Liver (tissue), 9 donors: ENCODE results near the gene SCN2A. TPM values are rescaled to one million over a fixed set of nuclear protein-coding genes. Genes with fewer than 3 reads are reported as not detected.

Experiments used
- DNase-seq: peaks from one replicate; pipeline ENCODE4 v3.0.0-alpha.2; 2017; ENCODE audit warnings: low spot score
- H3K27ac ChIP-seq, 2 donors: one replicate each; pipeline ENCODE4 v1.7.0; 2013; ENCODE audit warnings: inconsistent platforms in 2 of 2, low read length in 2 of 2, control low read depth in 1 of 2, low read depth in 1 of 2, mild to moderate bottlenecking in 1 of 2
- H3K27me3 ChIP-seq, 4 donors: one replicate each; pipeline versions ENCODE4 v1.6.1 to v1.7.0; 2013; ENCODE audit warnings: low read length in 3 of 4, inconsistent platforms in 1 of 4, mild to moderate bottlenecking in 1 of 4, moderate library complexity in 1 of 4; ENCODE audit not compliant: control insufficient read depth in 4 of 4, insufficient read depth in 4 of 4
- H3K36me3 ChIP-seq, 4 donors: one replicate each; pipeline versions ENCODE4 v1.6.1 to v1.7.0; 2013; ENCODE audit warnings: low read length in 3 of 4, mild to moderate bottlenecking in 3 of 4, low read depth in 1 of 4, moderate library complexity in 1 of 4; ENCODE audit not compliant: control insufficient read depth in 4 of 4, insufficient read depth in 3 of 4
- H3K4me1 ChIP-seq, 4 donors: one replicate each; pipeline versions ENCODE4 v1.6.1 to v1.7.0; 2013; ENCODE audit warnings: low read length in 3 of 4, mild to moderate bottlenecking in 3 of 4, moderate library complexity in 1 of 4; ENCODE audit not compliant: control insufficient read depth in 4 of 4, insufficient read depth in 4 of 4
- H3K4me3 ChIP-seq, 3 donors: one replicate each; pipeline versions ENCODE4 v1.6.1 to v1.7.0; 2013; ENCODE audit warnings: low read length in 3 of 3, control low read depth in 1 of 3, low read depth in 1 of 3, mild to moderate bottlenecking in 1 of 3
- H3K9ac ChIP-seq, 2 donors: one replicate each; pipeline ENCODE4 v1.7.0; 2013; ENCODE audit warnings: low read length in 2 of 2, mild to moderate bottlenecking in 2 of 2, moderate library complexity in 2 of 2, control low read depth in 1 of 2, low read depth in 1 of 2
- H3K9me3 ChIP-seq, 4 donors: one replicate each; pipeline versions ENCODE4 v1.6.1 to v1.7.0; 2013; ENCODE audit warnings: low read length in 3 of 4; ENCODE audit not compliant: control insufficient read depth in 4 of 4
- EGR1 ChIP-seq, 2 donors: IDR thresholded peaks; 2 replicates each; pipeline ENCODE4 v1.6.1; 2016 to 2018; ENCODE audit warnings: antibody characterized with exemption in 2 of 2, low read depth in 2 of 2
- FOXA1 ChIP-seq: IDR thresholded peaks from 2 replicates; pipeline ENCODE4 v1.6.1; 2016; ENCODE audit warnings: antibody characterized with exemption
- FOXA2 ChIP-seq: IDR thresholded peaks from 2 replicates; pipeline ENCODE4 v1.6.1; 2016; ENCODE audit warnings: antibody characterized with exemption
- GABPA ChIP-seq, 2 donors: IDR thresholded peaks in 1 of 2; conservative IDR thresholded peaks in 1 of 2; 2 replicates each; pipeline ENCODE4 v1.6.1; 2016; ENCODE audit warnings: antibody characterized with exemption in 2 of 2, mild to moderate bottlenecking in 1 of 2, moderate library complexity in 1 of 2
- HNF4A ChIP-seq, 2 donors: conservative IDR thresholded peaks; 2 replicates each; pipeline ENCODE4 v1.6.1; 2016; ENCODE audit warnings: antibody characterized with exemption in 2 of 2, mild to moderate bottlenecking in 2 of 2
- HNF4G ChIP-seq: IDR thresholded peaks from 2 replicates; pipeline ENCODE4 v1.6.1; 2016; ENCODE audit warnings: antibody characterized with exemption
- JUND ChIP-seq, 2 donors: IDR thresholded peaks; 2 replicates each; pipeline ENCODE4 v1.6.1; 2016; ENCODE audit warnings: antibody characterized with exemption in 2 of 2
- NR2F2 ChIP-seq: IDR thresholded peaks from 2 replicates; pipeline ENCODE4 v1.6.1; 2016; ENCODE audit warnings: antibody characterized with exemption
- RAD21 ChIP-seq, 2 donors: IDR thresholded peaks; 2 replicates each; pipeline ENCODE4 v1.6.1; 2016; ENCODE audit warnings: antibody characterized with exemption in 2 of 2, mild to moderate bottlenecking in 2 of 2
- RXRA ChIP-seq, 2 donors: IDR thresholded peaks; 2 replicates each; pipeline ENCODE4 v1.6.1; 2017 to 2018; ENCODE audit warnings: antibody characterized with exemption in 2 of 2, mild to moderate bottlenecking in 1 of 2
- SP1 ChIP-seq: IDR thresholded peaks from 2 replicates; pipeline ENCODE4 v1.6.1; 2018; ENCODE audit warnings: antibody characterized with exemption, mild to moderate bottlenecking
- TAF1 ChIP-seq: conservative IDR thresholded peaks from 2 replicates; pipeline ENCODE4 v1.6.1; 2016; ENCODE audit warnings: antibody characterized with exemption, mild to moderate bottlenecking
- YY1 ChIP-seq: IDR thresholded peaks from 2 replicates; pipeline ENCODE4 v1.6.1; 2016; ENCODE audit warnings: antibody characterized with exemption, mild to moderate bottlenecking
- WGBS: extraction: QIAGEN DNeasy Blood & Tissue Kit; methylation state at CpG from one replicate; pipeline ENCODE4 v1.1.7; 2013; 5-methylcytosine and 5-hydroxymethylcytosine counted together
- polyA plus RNA-seq, 2 donors: library from polyadenylated mRNA; stranded (reverse) in 1 of 2; unstranded in 1 of 2; fragments of 200-250 nt in 1 of 2; fragments of >200 nt in 1 of 2; fragmentation: Nextera tagmentation in 1 of 2; extraction: Ambion mirVana in 1 of 2; gene quantifications; one replicate each; pipeline versions ENCODE4 v1.2.1 to v1.2.3, GENCODE V29; 2013 to 2015
- total RNA-seq, 2 donors: library from RNA; depleted of rRNA; stranded (reverse); fragments of >200 nt; gene quantifications; one replicate each; pipeline ENCODE4 v1.2.3, GENCODE V29; 2014
- TF ChIP-seq, protein P1 (sequence below): fragments of 150-350 bp; IDR thresholded peaks from 2 replicates; pipeline ENCODE4 v1.5.1; 2017; ENCODE audit warnings: improper control_type of control experiment, low read depth, low read length; ENCODE audit not compliant: missing input control
- TF ChIP-seq, protein P2 (sequence below): IDR thresholded peaks from 2 replicates; pipeline ENCODE4 v1.6.1; 2016; ENCODE audit warnings: antibody characterized with exemption
- TF ChIP-seq, protein P3 (sequence below): IDR thresholded peaks from 2 replicates; pipeline ENCODE4 v1.6.1; 2016; ENCODE audit warnings: antibody characterized with exemption
- TF ChIP-seq, protein P4 (sequence below): IDR thresholded peaks from 2 replicates; pipeline ENCODE4 v1.6.1; 2016; ENCODE audit warnings: antibody characterized with exemption, mild to moderate bottlenecking
- TF ChIP-seq, protein P5 (sequence below): IDR thresholded peaks from 2 replicates; pipeline ENCODE4 v1.6.1; 2016; ENCODE audit warnings: antibody characterized with exemption
- donor health status: healthy.
- donor health status: healthy.
- donor health status: healthy.
- donor health status: healthy.
- donor health status: healthy.

The SCN2A gene
- total and polyA plus RNA-seq, 4 donors, result 0.01 to 0.33 (median 0.05) TPM

DNA sequence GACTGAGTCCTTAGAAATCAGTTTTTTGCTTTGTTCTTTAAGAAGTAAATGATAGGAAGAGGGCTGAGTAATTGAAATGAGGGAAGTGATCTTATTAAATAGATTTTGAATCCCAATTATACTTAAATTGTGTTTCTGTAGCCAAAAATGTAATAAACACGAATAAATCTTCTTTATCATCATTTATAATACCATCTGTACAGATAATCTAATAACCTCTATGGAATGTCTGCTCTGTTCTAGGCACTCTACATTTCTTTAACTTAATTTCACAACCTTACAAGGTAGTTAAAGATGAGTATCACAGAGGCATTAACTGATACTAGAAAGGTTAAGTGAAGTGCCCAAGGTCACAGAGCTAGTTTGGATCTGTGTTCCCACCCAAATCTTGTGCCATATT, 14.3 kb upstream of the SCN2A start:
- H3K27ac ChIP-seq, result no peak overlapping the region
- H3K36me3 ChIP-seq, result no peaks in the 10 kb centered on the region

DNA sequence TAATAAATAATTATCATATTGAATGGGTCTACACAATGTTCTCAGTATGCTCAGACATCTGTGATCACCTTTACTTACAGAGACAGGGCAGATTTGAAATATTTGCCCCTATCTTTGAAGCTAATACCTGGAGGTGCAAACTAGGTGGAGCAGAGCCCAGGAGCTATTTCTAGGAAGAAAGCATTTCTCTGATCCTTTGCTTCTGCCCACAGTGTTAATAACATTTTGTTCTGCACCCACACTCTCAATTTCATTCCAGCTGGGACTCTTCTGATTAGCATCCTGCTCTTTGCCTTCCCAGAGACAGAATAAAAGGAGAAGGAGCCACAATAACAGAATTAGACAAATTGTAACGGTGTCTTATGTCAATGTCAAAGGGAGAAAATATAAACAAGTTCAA, 11.6 kb upstream of the SCN2A start:
- H3K9me3 ChIP-seq, result no peaks in the 10 kb centered on the region
- H3K36me3 ChIP-seq, result no peaks in the 10 kb centered on the region
- H3K4me3 ChIP-seq, result no peak overlapping the region
- 78% methylated on average over 1 of the region's 1 CpG for WGBS
- H3K27me3 ChIP-seq, result no peaks in the 10 kb centered on the region
- no peak overlapping the region for H3K9ac ChIP-seq
- H3K27ac ChIP-seq, result no peak overlapping the region
- no peak for DNase-seq
- no peaks in the 10 kb centered on the region for H3K4me1 ChIP-seq
- TF ChIP-seq YY1 (no peak), JUND (IDR thresholded peaks at IDR 0.05) (no peak), TAF1 (no peak), NR2F2 (no peak), HNF4G (no peak), EGR1 (IDR thresholded peaks at IDR 0.05; ENCODE audit: low read depth in 2 of 2) (no peak), RXRA (IDR thresholded peaks at IDR 0.05) (no peak), GABPA (IDR thresholded peaks at IDR 0.05 in 1 of 2, conservative IDR thresholded peaks at IDR 0.05 in 1 of 2) (no peak), HNF4A (conservative IDR thresholded peaks at IDR 0.05) (no peak), FOXA2 (no peak), RAD21 (IDR thresholded peaks at IDR 0.05) (no peak)
- TF ChIP-seq, protein P1, sequence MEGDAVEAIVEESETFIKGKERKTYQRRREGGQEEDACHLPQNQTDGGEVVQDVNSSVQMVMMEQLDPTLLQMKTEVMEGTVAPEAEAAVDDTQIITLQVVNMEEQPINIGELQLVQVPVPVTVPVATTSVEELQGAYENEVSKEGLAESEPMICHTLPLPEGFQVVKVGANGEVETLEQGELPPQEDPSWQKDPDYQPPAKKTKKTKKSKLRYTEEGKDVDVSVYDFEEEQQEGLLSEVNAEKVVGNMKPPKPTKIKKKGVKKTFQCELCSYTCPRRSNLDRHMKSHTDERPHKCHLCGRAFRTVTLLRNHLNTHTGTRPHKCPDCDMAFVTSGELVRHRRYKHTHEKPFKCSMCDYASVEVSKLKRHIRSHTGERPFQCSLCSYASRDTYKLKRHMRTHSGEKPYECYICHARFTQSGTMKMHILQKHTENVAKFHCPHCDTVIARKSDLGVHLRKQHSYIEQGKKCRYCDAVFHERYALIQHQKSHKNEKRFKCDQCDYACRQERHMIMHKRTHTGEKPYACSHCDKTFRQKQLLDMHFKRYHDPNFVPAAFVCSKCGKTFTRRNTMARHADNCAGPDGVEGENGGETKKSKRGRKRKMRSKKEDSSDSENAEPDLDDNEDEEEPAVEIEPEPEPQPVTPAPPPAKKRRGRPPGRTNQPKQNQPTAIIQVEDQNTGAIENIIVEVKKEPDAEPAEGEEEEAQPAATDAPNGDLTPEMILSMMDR, result no peak
- TF ChIP-seq, protein P2, sequence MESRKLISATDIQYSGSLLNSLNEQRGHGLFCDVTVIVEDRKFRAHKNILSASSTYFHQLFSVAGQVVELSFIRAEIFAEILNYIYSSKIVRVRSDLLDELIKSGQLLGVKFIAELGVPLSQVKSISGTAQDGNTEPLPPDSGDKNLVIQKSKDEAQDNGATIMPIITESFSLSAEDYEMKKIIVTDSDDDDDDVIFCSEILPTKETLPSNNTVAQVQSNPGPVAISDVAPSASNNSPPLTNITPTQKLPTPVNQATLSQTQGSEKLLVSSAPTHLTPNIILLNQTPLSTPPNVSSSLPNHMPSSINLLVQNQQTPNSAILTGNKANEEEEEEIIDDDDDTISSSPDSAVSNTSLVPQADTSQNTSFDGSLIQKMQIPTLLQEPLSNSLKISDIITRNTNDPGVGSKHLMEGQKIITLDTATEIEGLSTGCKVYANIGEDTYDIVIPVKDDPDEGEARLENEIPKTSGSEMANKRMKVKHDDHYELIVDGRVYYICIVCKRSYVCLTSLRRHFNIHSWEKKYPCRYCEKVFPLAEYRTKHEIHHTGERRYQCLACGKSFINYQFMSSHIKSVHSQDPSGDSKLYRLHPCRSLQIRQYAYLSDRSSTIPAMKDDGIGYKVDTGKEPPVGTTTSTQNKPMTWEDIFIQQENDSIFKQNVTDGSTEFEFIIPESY, result no peak
- TF ChIP-seq, protein P3, sequence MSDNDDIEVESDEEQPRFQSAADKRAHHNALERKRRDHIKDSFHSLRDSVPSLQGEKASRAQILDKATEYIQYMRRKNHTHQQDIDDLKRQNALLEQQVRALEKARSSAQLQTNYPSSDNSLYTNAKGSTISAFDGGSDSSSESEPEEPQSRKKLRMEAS, result no peak
- TF ChIP-seq, protein P4, sequence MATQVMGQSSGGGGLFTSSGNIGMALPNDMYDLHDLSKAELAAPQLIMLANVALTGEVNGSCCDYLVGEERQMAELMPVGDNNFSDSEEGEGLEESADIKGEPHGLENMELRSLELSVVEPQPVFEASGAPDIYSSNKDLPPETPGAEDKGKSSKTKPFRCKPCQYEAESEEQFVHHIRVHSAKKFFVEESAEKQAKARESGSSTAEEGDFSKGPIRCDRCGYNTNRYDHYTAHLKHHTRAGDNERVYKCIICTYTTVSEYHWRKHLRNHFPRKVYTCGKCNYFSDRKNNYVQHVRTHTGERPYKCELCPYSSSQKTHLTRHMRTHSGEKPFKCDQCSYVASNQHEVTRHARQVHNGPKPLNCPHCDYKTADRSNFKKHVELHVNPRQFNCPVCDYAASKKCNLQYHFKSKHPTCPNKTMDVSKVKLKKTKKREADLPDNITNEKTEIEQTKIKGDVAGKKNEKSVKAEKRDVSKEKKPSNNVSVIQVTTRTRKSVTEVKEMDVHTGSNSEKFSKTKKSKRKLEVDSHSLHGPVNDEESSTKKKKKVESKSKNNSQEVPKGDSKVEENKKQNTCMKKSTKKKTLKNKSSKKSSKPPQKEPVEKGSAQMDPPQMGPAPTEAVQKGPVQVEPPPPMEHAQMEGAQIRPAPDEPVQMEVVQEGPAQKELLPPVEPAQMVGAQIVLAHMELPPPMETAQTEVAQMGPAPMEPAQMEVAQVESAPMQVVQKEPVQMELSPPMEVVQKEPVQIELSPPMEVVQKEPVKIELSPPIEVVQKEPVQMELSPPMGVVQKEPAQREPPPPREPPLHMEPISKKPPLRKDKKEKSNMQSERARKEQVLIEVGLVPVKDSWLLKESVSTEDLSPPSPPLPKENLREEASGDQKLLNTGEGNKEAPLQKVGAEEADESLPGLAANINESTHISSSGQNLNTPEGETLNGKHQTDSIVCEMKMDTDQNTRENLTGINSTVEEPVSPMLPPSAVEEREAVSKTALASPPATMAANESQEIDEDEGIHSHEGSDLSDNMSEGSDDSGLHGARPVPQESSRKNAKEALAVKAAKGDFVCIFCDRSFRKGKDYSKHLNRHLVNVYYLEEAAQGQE, result no peak
- TF ChIP-seq, protein P5, sequence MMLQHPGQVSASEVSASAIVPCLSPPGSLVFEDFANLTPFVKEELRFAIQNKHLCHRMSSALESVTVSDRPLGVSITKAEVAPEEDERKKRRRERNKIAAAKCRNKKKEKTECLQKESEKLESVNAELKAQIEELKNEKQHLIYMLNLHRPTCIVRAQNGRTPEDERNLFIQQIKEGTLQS, result no peak

More for the DNA sequence above, 14.3 kb upstream of the SCN2A start:
- no peaks in the 10 kb centered on the region for H3K4me1 ChIP-seq
- no peak for TF ChIP-seq YY1
- no peak for TF ChIP-seq GABPA (IDR thresholded peaks at IDR 0.05 in 1 of 2, conservative IDR thresholded peaks at IDR 0.05 in 1 of 2)
- TF ChIP-seq TAF1, result no peak
- no peak for TF ChIP-seq FOXA2
- TF ChIP-seq SP1, result no peak
- TF ChIP-seq, protein P2, result no peak
- no peak for TF ChIP-seq FOXA1
- TF ChIP-seq, protein P1, result no peak
- TF ChIP-seq EGR1 (IDR thresholded peaks at IDR 0.05; ENCODE audit: low read depth in 2 of 2), result no peak
- H3K27me3 ChIP-seq, result no peaks in the 10 kb centered on the region
- no peak for DNase-seq
- no peak overlapping the region for H3K9ac ChIP-seq
- H3K9me3 ChIP-seq, result no peaks in the 10 kb centered on the region
- H3K4me3 ChIP-seq, result no peak overlapping the region
- 35% methylated on average over 1 of the region's 1 CpG for whole genome bisulfite sequencing
